H9 (cell line): ENCODE data around the gene SMAD6. TPM values are rescaled to one million over a fixed set of nuclear protein-coding genes. Genes with fewer than 3 reads are reported as not detected.

Experiments used
- DNase-seq: peaks from one replicate; pipeline ENCODE4 v3.0.0-alpha.2; 2017
- H2AFZ ChIP-seq: one replicate; pipeline ENCODE4 v1.6.1; 2013; ENCODE audit warnings: mild to moderate bottlenecking, low read length, control low read depth, moderate library complexity
- H2AK5ac ChIP-seq: 2 replicates; pipeline ENCODE4 v1.6.1; 2013; ENCODE audit warnings: low read length, control low read depth, mixed read lengths; ENCODE audit not compliant: insufficient read length
- H2BK120ac ChIP-seq: one replicate; pipeline ENCODE4 v1.6.1; 2013; ENCODE audit warnings: low read depth, mild to moderate bottlenecking, low read length, control low read depth, inconsistent platforms; ENCODE audit not compliant: poor library complexity, severe bottlenecking
- H2BK12ac ChIP-seq: 2 replicates; pipeline ENCODE4 v1.6.1; 2013; ENCODE audit warnings: low read length, control low read depth, mixed read lengths, low read depth; ENCODE audit not compliant: insufficient read length
- H2BK15ac ChIP-seq: 2 replicates; pipeline ENCODE4 v1.6.1; 2013; ENCODE audit warnings: low read depth, low read length, control low read depth
- H2BK20ac ChIP-seq: one replicate; pipeline ENCODE4 v1.6.1; 2013; ENCODE audit warnings: low read depth, mild to moderate bottlenecking, low read length, control low read depth, inconsistent platforms; ENCODE audit not compliant: poor library complexity, severe bottlenecking
- H2BK5ac ChIP-seq: 2 replicates; pipeline ENCODE4 v1.6.1; 2013; ENCODE audit warnings: low read length, control low read depth, mixed read lengths; ENCODE audit not compliant: insufficient read length
- H3K14ac ChIP-seq: 2 replicates; pipeline ENCODE4 v1.6.1; 2013; ENCODE audit warnings: low read length, control low read depth; ENCODE audit not compliant: insufficient read depth
- H3K18ac ChIP-seq: 2 replicates; pipeline ENCODE4 v1.6.1; 2013; ENCODE audit warnings: low read depth, mild to moderate bottlenecking, mixed read lengths, low read length, control low read depth; ENCODE audit not compliant: insufficient read length
- H3K23ac ChIP-seq: 2 replicates; pipeline ENCODE4 v1.6.1; 2013; ENCODE audit warnings: low read length, control low read depth, mixed read lengths, low read depth; ENCODE audit not compliant: insufficient read length
- H3K23me2 ChIP-seq: 2 replicates; pipeline ENCODE4 v1.6.1; 2013; ENCODE audit warnings: low read depth, mild to moderate bottlenecking, mixed read lengths, low read length, control low read depth; ENCODE audit not compliant: insufficient read length, poor library complexity, severe bottlenecking
- H3K27ac ChIP-seq: 2 replicates; pipeline ENCODE4 v1.5.1; 2013; ENCODE audit warnings: low read length, control low read depth, mixed read lengths, low read depth; ENCODE audit not compliant: insufficient read length
- H3K27me3 ChIP-seq: 2 replicates; pipeline ENCODE4 v1.6.1; 2013; ENCODE audit warnings: low read length, control low read depth, inconsistent platforms; ENCODE audit not compliant: insufficient read depth
- H3K4ac ChIP-seq: 2 replicates; pipeline ENCODE4 v1.6.1; 2013; ENCODE audit warnings: low read depth, mild to moderate bottlenecking, control low read depth, inconsistent platforms, low read length, moderate library complexity
- H3K4me1 ChIP-seq: 2 replicates; pipeline ENCODE4 v1.6.1; 2013; ENCODE audit warnings: low read length, control low read depth, inconsistent platforms; ENCODE audit not compliant: insufficient read depth
- H3K4me2 ChIP-seq: 2 replicates; pipeline ENCODE4 v1.6.1; 2013; ENCODE audit warnings: low read length, control low read depth, mixed read lengths; ENCODE audit not compliant: insufficient read length, insufficient read depth
- H3K56ac ChIP-seq: 2 replicates; pipeline ENCODE4 v1.6.1; 2013; ENCODE audit warnings: low read depth, mild to moderate bottlenecking, mixed read lengths, low read length, control low read depth; ENCODE audit not compliant: insufficient read length
- H3K79me1 ChIP-seq: 2 replicates; pipeline ENCODE4 v1.6.1; 2013; ENCODE audit warnings: low read depth, mild to moderate bottlenecking, moderate library complexity, low read length, control low read depth, inconsistent platforms; ENCODE audit not compliant: insufficient read depth, poor library complexity, severe bottlenecking
- H3K79me2 ChIP-seq: 2 replicates; pipeline ENCODE4 v1.6.1; 2013; ENCODE audit warnings: low read length, control low read depth, inconsistent platforms; ENCODE audit not compliant: insufficient read depth
- H3K9ac ChIP-seq: 2 replicates; pipeline ENCODE4 v1.6.1; 2013; ENCODE audit warnings: low read length, control low read depth, mixed read lengths; ENCODE audit not compliant: insufficient read length; ENCODE audit errors: extremely low read depth
- H3K9me3 ChIP-seq: one replicate; pipeline ENCODE4 v1.6.1; 2013; ENCODE audit warnings: low read depth, low read length, inconsistent platforms; ENCODE audit not compliant: control insufficient read depth
- H3T11ph ChIP-seq: one replicate; pipeline ENCODE4 v1.6.1; 2013; ENCODE audit warnings: mild to moderate bottlenecking, low read length, control low read depth, inconsistent platforms
- H4K20me1 ChIP-seq: one replicate; pipeline ENCODE4 v1.6.1; 2013; ENCODE audit not compliant: control insufficient read depth, insufficient read length, insufficient read depth
- H4K5ac ChIP-seq: 2 replicates; pipeline ENCODE4 v1.6.1; 2013; ENCODE audit warnings: low read depth, mild to moderate bottlenecking, mixed read lengths, low read length, control low read depth; ENCODE audit not compliant: insufficient read length
- H4K8ac ChIP-seq: replicated peaks from 2 replicates; pipeline ENCODE4 v1.6.1; 2013; ENCODE audit warnings: low read length, control low read depth, mixed read lengths, low read depth; ENCODE audit not compliant: insufficient read length
- H4K91ac ChIP-seq: 2 replicates; pipeline ENCODE4 v1.6.1; 2013; ENCODE audit warnings: low read depth, mild to moderate bottlenecking, moderate library complexity, mixed read lengths, low read length, control low read depth; ENCODE audit not compliant: insufficient read length
- H3K27ac Mint-ChIP-seq, 3 experiments: 2 replicates in 2 of 3; 3 replicates in 1 of 3; pipeline ENCODE4 v1.8.0; 2020 to 2021; ENCODE audit warnings: mixed read lengths in 3 of 3, mild to moderate bottlenecking in 1 of 3, moderate library complexity in 1 of 3
- H3K27me3 Mint-ChIP-seq: 2 replicates; pipeline ENCODE4 v1.8.0; 2021; ENCODE audit warnings: low read depth, mild to moderate bottlenecking, moderate library complexity, mixed read lengths
- H3K36me3 Mint-ChIP-seq, 3 experiments: 2 replicates in 2 of 3; 3 replicates in 1 of 3; pipeline ENCODE4 v1.8.0; 2020 to 2021; ENCODE audit warnings: low read depth in 3 of 3, mixed read lengths in 3 of 3; ENCODE audit not compliant: insufficient read depth in 1 of 3
- H3K4me1 Mint-ChIP-seq, 2 experiments: 2 replicates each; pipeline ENCODE4 v1.8.0; 2020; ENCODE audit warnings: mixed read lengths in 2 of 2
- H3K4me3 Mint-ChIP-seq, 2 experiments: 2 replicates in 1 of 2; 3 replicates in 1 of 2; pipeline ENCODE4 v1.8.0; 2020 to 2021; ENCODE audit warnings: mild to moderate bottlenecking in 2 of 2, mixed read lengths in 2 of 2, moderate library complexity in 1 of 2
- H3K9me3 Mint-ChIP-seq, 2 experiments: 2 replicates in 1 of 2; 3 replicates in 1 of 2; pipeline ENCODE4 v1.8.0; 2020; ENCODE audit warnings: mild to moderate bottlenecking in 2 of 2, mixed read lengths in 2 of 2, moderate library complexity in 1 of 2
- CTCF ChIP-seq: fragments of 200-600 bp; sonication (generic); conservative IDR thresholded peaks from 3 replicates; pipeline ENCODE4 v1.8.0; 2021; ENCODE audit warnings: antibody characterized with exemption, mild to moderate bottlenecking
- WGBS: extraction: QIAGEN DNeasy Blood & Tissue Kit; methylation state at CpG from one replicate; pipeline ENCODE4 v1.1.7; 2013; ENCODE audit warnings: missing lambda C conversion rate, low lambda C conversion rate, mixed read lengths; ENCODE audit not compliant: insufficient read length; ENCODE audit errors: extremely low coverage; 5-methylcytosine and 5-hydroxymethylcytosine counted together
- total RNA-seq: library from RNA; stranded (reverse); gene quantifications from 2 replicates; pipeline ENCODE4 v1.2.1, GENCODE V29; 2021

Gene SMAD6
- total RNA-seq, 1 experiment from 2014 or later: 6.0 TPM

- Histone ChIP-seq H2AFZ (no peak overlapping the region), H3K9ac (no peak overlapping the region)
- peak; percentile 94 for DNase-seq
Observed at GRCh38 chr15:66673410-66674322, 28.4 kb upstream of the SMAD6 start.

More at GRCh38 chr15:66673410-66674322, 28.4 kb upstream of the SMAD6 start:
- no peak overlapping the region for H4K8ac ChIP-seq
- H2BK20ac ChIP-seq: no peak overlapping the region
- peaks cover 3% of the 10 kb centered on the region; the same call in 1 of the 2 replicates for H3K4me1 ChIP-seq
- peaks cover 25 to 38% of the 10 kb centered on the region in 2 experiments for H3K4me1 Mint-ChIP-seq
- no peaks in the 10 kb centered on the region for H3K36me3 Mint-ChIP-seq
- H3K27me3 Mint-ChIP-seq: peaks cover 1% of the 10 kb centered on the region
- H3K9me3 ChIP-seq: no peaks in the 10 kb centered on the region
- H3K27ac Mint-ChIP-seq: peak overlapping the region; percentile 62 to 79 (median 70); a peak in 3 of 7 replicates
- no peaks in the 10 kb centered on the region for H3K79me1 ChIP-seq
- no peak overlapping the region for H2BK5ac ChIP-seq
- no peak overlapping the region for H2BK15ac ChIP-seq
- no peak overlapping the region; the same call in 1 of the 2 replicates for H3K4ac ChIP-seq
- H3T11ph ChIP-seq: no peak overlapping the region
- peak overlapping the region; percentile 56 for H3K18ac ChIP-seq
- H4K20me1 ChIP-seq: no peaks in the 10 kb centered on the region
- no peak overlapping the region for H3K4me2 ChIP-seq
- H3K23ac ChIP-seq: no peak overlapping the region
- H3K14ac ChIP-seq: peak overlapping the region; percentile 47; the same call in 1 of the 2 replicates
- no peak overlapping the region for H4K5ac ChIP-seq
- no peaks in the 10 kb centered on the region; a peak in 1 of 5 replicates for H3K9me3 Mint-ChIP-seq
- H3K56ac ChIP-seq: no peak overlapping the region
- no peaks in the 10 kb centered on the region for H3K27me3 ChIP-seq
- H3K23me2 ChIP-seq: no peaks in the 10 kb centered on the region
- no peak overlapping the region; a peak in 1 of 5 replicates for H3K4me3 Mint-ChIP-seq
- no peak overlapping the region for H2AK5ac ChIP-seq
- TF ChIP-seq CTCF: no peak
- H4K91ac ChIP-seq: no peak overlapping the region
- no peak overlapping the region for H3K27ac ChIP-seq
- H3K79me2 ChIP-seq: no peaks in the 10 kb centered on the region
- no CpG with 5 or more reads among the region's 27 CpGs for WGBS
- H2BK12ac ChIP-seq: no peak overlapping the region
- H2BK120ac ChIP-seq: no peak overlapping the region
